Heart left ventricle (tissue), 13 donors: ENCODE data around the gene GPR25.

Experiments used
- CTCF ChIP-seq, 12 donors: fragments of 200-600 bp; sonication (generic) in 4 of 12; IDR thresholded peaks; one replicate each; pipeline versions ENCODE4 v1.5.0 to v1.8.0; 2018 to 2022; ENCODE audit warnings: antibody characterized with exemption in 12 of 12, mild to moderate bottlenecking in 5 of 12
- POLR2A ChIP-seq, 2 donors: fragments of 450-650 bp; IDR thresholded peaks; one replicate each; pipeline ENCODE4 v1.6.1; 2017; ENCODE audit warnings: antibody characterized with exemption in 2 of 2, mild to moderate bottlenecking in 2 of 2, moderate library complexity in 2 of 2
- donor health status: ischemic (EF 13 %, LVEDD 7.1; RV severe dilation, severe dysfunction).
- donor health status: DM: no; HTN: yes; CAD: no.
- donor health status: DM: no; HTN: no; CAD: no.
- donor health status: ischemic (EF 25% LVEDD 6.9; RV normal size, moderate dysfunction).
- donor health status: ischemic (EF 25% LVEDD 5.7; RV mildly dilated, moderate dysfunction).
- donor health status: ischemic (EF 35%, LVEDD 5.7; RV mildly dilated, moderate dysfunction).
- donor health status: nonischemic (EF 11% LVEDD 7.7; RV severe dilation, severe dysfunction).
- donor health status: DM: yes; HTN: yes; CAD: no.
- donor health status: PGD.
- donor health status: ischemic (EF 29% LVEDD 5.4; RV normal size, mild dysfunction).
- donor health status: nonischemic (EF 23%, LVEDD 6.1; RV moderate dilation, normal function).

- TF ChIP-seq CTCF (IDR thresholded peaks at IDR 0.05), result no peak
- no peak for TF ChIP-seq POLR2A (IDR thresholded peaks at IDR 0.05)
Observed at GRCh38 chr1:200897259-200897658, 24.5 kb downstream of the GPR25 start.
